ENCODE measurements around the gene TACC2.
"Not testable (repeated sequence)": the region's sequence is repeated elsewhere in the genome, so short reads cannot be mapped to it uniquely, and the experiment has no call there.

TACC2 gene

GRCh38 chr10:122097935-122098334, 109.0 kb downstream of the TACC2 start:
- no peak for DNase-seq

GRCh38 chr10:122098924-122099323, 110.0 kb downstream of the TACC2 start:
- no peak for DNase-seq

- DNase-seq: no peak
Measured at GRCh38 chr10:122099562-122099961, 110.6 kb downstream of the TACC2 start.

GRCh38 chr10:122102146-122102868, 113.3 kb downstream of the TACC2 start:
- DNase-seq: no peak

- DNase-seq: no peak
Measured at GRCh38 chr10:122102869-122103525, 114.0 kb downstream of the TACC2 start.

GRCh38 chr10:122103592-122103991, 114.6 kb downstream of the TACC2 start:
- no peak for DNase-seq

- not testable (repeated sequence) for DNase-seq
Measured at GRCh38 chr10:122108786-122109185, 119.8 kb downstream of the TACC2 start.

GRCh38 chr10:122112021-122112616, 123.2 kb downstream of the TACC2 start:
- DNase-seq: no peak

- no peak for DNase-seq
Measured at GRCh38 chr10:122112625-122113160, 123.7 kb downstream of the TACC2 start.

GRCh38 chr10:122113161-122113944, 124.4 kb downstream of the TACC2 start:
- no peak for DNase-seq

GRCh38 chr10:122113945-122114747, 125.2 kb downstream of the TACC2 start:
- no peak for DNase-seq

GRCh38 chr10:122115874-122116273, 126.9 kb downstream of the TACC2 start:
- no peak for DNase-seq

GRCh38 chr10:122116331-122116730, 127.4 kb downstream of the TACC2 start:
- DNase-seq: no peak

- no peak for DNase-seq
Measured at GRCh38 chr10:122117475-122117874, 128.5 kb downstream of the TACC2 start.

- no peak for DNase-seq
Measured at GRCh38 chr10:122120008-122120744, 131.2 kb downstream of the TACC2 start.

- DNase-seq: no peak
Measured at GRCh38 chr10:122121059-122121458, 132.1 kb downstream of the TACC2 start.

GRCh38 chr10:122122493-122122892, 133.5 kb downstream of the TACC2 start:
- DNase-seq: no peak

GRCh38 chr10:122123186-122123585, 134.2 kb downstream of the TACC2 start:
- DNase-seq: no peak

- no peak for DNase-seq
Measured at GRCh38 chr10:122124342-122124741, 135.4 kb downstream of the TACC2 start.

GRCh38 chr10:122124808-122125207, 135.8 kb downstream of the TACC2 start:
- no peak for DNase-seq

All from activated naive CD4-positive, alpha-beta T cell (primary cell).